ENCODE results near the gene RPS6KA1. TPM values are rescaled to one million over a fixed set of nuclear protein-coding genes. Genes with fewer than 3 reads are reported as not detected.
"Not testable (repeated sequence)": the region's sequence is repeated elsewhere in the genome, so short reads cannot be mapped to it uniquely, and the experiment has no call there.

RPS6KA1 gene
- total RNA-seq, 1 experiment from 2014 or later, result 26.9 TPM

GRCh38 chr1:26582836-26583460 lies 53.4 kb downstream of the RPS6KA1 start:
- no peak for TF ChIP-seq CTCF (IDR thresholded peaks at IDR 0.05; ENCODE audit: insufficient read depth in 1 of 2, low read depth in 1 of 2, low read length in 1 of 2, severe bottlenecking in 1 of 2, unreplicated experiment in 1 of 2)
- Mint-ChIP-seq H3K4me1 (ENCODE audit: low read depth, unreplicated experiment) (no peaks in the 10 kb centered on the region), H3K27me3 (ENCODE audit: insufficient read depth, unreplicated experiment) (no peaks in the 10 kb centered on the region), H3K9me3 (ENCODE audit: unreplicated experiment) (no peaks in the 10 kb centered on the region), H3K36me3 (ENCODE audit: insufficient read depth, unreplicated experiment) (no peaks in the 10 kb centered on the region), H3K4me3 (ENCODE audit: unreplicated experiment) (no peak overlapping the region), H3K27ac (ENCODE audit: unreplicated experiment) (no peak overlapping the region)
- Histone ChIP-seq H3K36me3 (ENCODE audit: control insufficient read depth, insufficient read depth, low read length) (no peaks in the 10 kb centered on the region), H3K4me3 (ENCODE audit: low read depth, low read length) (no peak overlapping the region), H3K9me3 (no peaks in the 10 kb centered on the region), H3K4me1 (no peaks in the 10 kb centered on the region), H3K27me3 (replicated peaks; ENCODE audit: control insufficient read depth, insufficient read depth, low read length) (no peaks in the 10 kb centered on the region)
- BruUV-seq (replicated peaks), result no TSS peak
- ChIA-PET CTCF (no interaction called here), POLR2A (no interaction called here)
- no peak for DNase-seq
- intact Hi-C loops (cut with micrococcal nuclease; ENCODE audit: unreplicated experiment), result no loop called here

GRCh38 chr1:26583646-26584485 lies 54.3 kb downstream of the RPS6KA1 start:
- TF ChIP-seq CTCF (IDR thresholded peaks at IDR 0.05; ENCODE audit: insufficient read depth in 1 of 2, low read depth in 1 of 2, low read length in 1 of 2, severe bottlenecking in 1 of 2, unreplicated experiment in 1 of 2), result no peak
- POLR2A ChIA-PET, result no interaction called here
- intact Hi-C loops (cut with micrococcal nuclease; ENCODE audit: unreplicated experiment), result no loop called here
- no peaks in the 10 kb centered on the region for H3K9me3 Mint-ChIP-seq (ENCODE audit: unreplicated experiment)
- CTCF ChIA-PET, result interaction anchor here (0.6 kb wide), 1 partner anchor 281 kb away, joined by 3 read pairs; no protein-coding TSS in a partner anchor
- BruUV-seq (replicated peaks), result no TSS peak
- H3K36me3 ChIP-seq (ENCODE audit: control insufficient read depth, insufficient read depth, low read length), result no peaks in the 10 kb centered on the region
- H3K4me3 Mint-ChIP-seq (ENCODE audit: unreplicated experiment), result no peak overlapping the region
- no peak overlapping the region for H3K27ac Mint-ChIP-seq (ENCODE audit: unreplicated experiment)
- DNase-seq, result peak in 1 of 2 experiments; percentile 14
- H3K4me3 ChIP-seq (ENCODE audit: low read depth, low read length), result no peak overlapping the region
- H3K9me3 ChIP-seq, result no peaks in the 10 kb centered on the region
- no peaks in the 10 kb centered on the region for H3K27me3 Mint-ChIP-seq (ENCODE audit: insufficient read depth, unreplicated experiment)
- H3K4me1 ChIP-seq, result no peaks in the 10 kb centered on the region
- no peaks in the 10 kb centered on the region for H3K4me1 Mint-ChIP-seq (ENCODE audit: low read depth, unreplicated experiment)
- no peaks in the 10 kb centered on the region for H3K27me3 ChIP-seq (replicated peaks; ENCODE audit: control insufficient read depth, insufficient read depth, low read length)
- H3K36me3 Mint-ChIP-seq (ENCODE audit: insufficient read depth, unreplicated experiment), result no peaks in the 10 kb centered on the region

GRCh38 chr1:26584588-26584987 lies 55.0 kb downstream of the RPS6KA1 start:
- H3K36me3 ChIP-seq (ENCODE audit: control insufficient read depth, insufficient read depth, low read length); H3K27me3 Mint-ChIP-seq (ENCODE audit: insufficient read depth, unreplicated experiment); H3K9me3 ChIP-seq; H3K27ac Mint-ChIP-seq (ENCODE audit: unreplicated experiment); DNase-seq; intact Hi-C loops (cut with micrococcal nuclease; ENCODE audit: unreplicated experiment); H3K4me1 ChIP-seq; POLR2A ChIA-PET; H3K4me3 Mint-ChIP-seq (ENCODE audit: unreplicated experiment); CTCF ChIA-PET; H3K4me1 Mint-ChIP-seq (ENCODE audit: low read depth, unreplicated experiment); H3K4me3 ChIP-seq (ENCODE audit: low read depth, low read length); BruUV-seq (replicated peaks); H3K27me3 ChIP-seq (replicated peaks; ENCODE audit: control insufficient read depth, insufficient read depth, low read length); H3K36me3 Mint-ChIP-seq (ENCODE audit: insufficient read depth, unreplicated experiment); H3K9me3 Mint-ChIP-seq (ENCODE audit: unreplicated experiment): not testable (repeated sequence)
